Activated CD4-positive, alpha-beta T cell treated with anti-CD3 and anti-CD28 coated beads, Interleukin-2, amount 10 ng/mL, durations not matched to agents 24 days and 14 days (primary cell): ENCODE measurements around the gene SYNJ2BP. TPM values are rescaled to one million over a fixed set of nuclear protein-coding genes. Genes with fewer than 3 reads are reported as not detected.
"Not testable (repeated sequence)": the region's sequence is repeated elsewhere in the genome, so short reads cannot be mapped to it uniquely, and the experiment has no call there.

Source experiments
- DNase-seq: peaks from one replicate; pipeline ENCODE4 v3.0.0; 2022
- H3K27ac Mint-ChIP-seq: one replicate; pipeline ENCODE4 v1.8.0; 2022; ENCODE audit warnings: mild to moderate bottlenecking, mixed read lengths
- H3K27me3 Mint-ChIP-seq: one replicate; pipeline ENCODE4 v1.8.0; 2022; ENCODE audit warnings: mixed read lengths
- H3K36me3 Mint-ChIP-seq: one replicate; pipeline ENCODE4 v1.8.0; 2022; ENCODE audit warnings: low read depth, mild to moderate bottlenecking, mixed read lengths
- H3K4me1 Mint-ChIP-seq: one replicate; pipeline ENCODE4 v1.8.0; 2021; ENCODE audit warnings: mixed read lengths
- H3K4me3 Mint-ChIP-seq: one replicate; pipeline ENCODE4 v1.8.0; 2022; ENCODE audit warnings: mild to moderate bottlenecking, moderate library complexity, mixed read lengths
- H3K9me3 Mint-ChIP-seq: one replicate; pipeline ENCODE4 v1.8.0; 2021; ENCODE audit warnings: mixed read lengths
- intact Hi-C: fragments of 100-400 bp; cut with micrococcal nuclease; formaldehyde crosslinking; loops from one replicate; pipeline ENCODE4 v1.15.1; 2023
- total RNA-seq: library from RNA; stranded (reverse); gene quantifications from 2 replicates; pipeline ENCODE4 v1.2.3, GENCODE V29; 2022

SYNJ2BP gene
- total RNA-seq, 1 donor from 2014 or later, result 2.2 TPM

DNA sequence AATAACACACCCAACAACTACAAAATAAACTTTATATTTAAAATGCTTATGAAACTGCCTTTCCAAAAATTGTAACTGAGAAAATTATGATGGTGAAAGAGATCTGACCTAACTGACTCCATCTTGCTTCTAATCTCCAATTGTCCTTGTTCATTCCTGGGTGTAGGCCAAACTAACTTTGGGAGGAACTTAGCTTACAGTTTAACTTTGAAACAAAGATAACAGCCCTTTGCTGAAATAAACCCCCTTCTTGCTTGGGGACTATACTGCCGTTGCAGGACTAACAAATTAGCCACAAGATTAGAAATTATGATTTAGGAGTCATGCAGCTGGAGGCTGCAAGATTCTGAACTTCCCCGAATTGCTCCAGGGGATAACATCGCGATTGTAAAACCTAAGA, 10.7 kb downstream of the SYNJ2BP start:
- DNase-seq, intact Hi-C loops: not testable (repeated sequence)

GRCh38 chr14:70403335-70403734, 13.6 kb downstream of the SYNJ2BP start:
- H3K4me1 Mint-ChIP-seq, DNase-seq, H3K36me3 Mint-ChIP-seq, H3K27me3 Mint-ChIP-seq, H3K27ac Mint-ChIP-seq, intact Hi-C loops, H3K4me3 Mint-ChIP-seq, H3K9me3 Mint-ChIP-seq: not testable (repeated sequence)

More for the DNA sequence above, 10.7 kb downstream of the SYNJ2BP start:
- H3K27me3 Mint-ChIP-seq, H3K9me3 Mint-ChIP-seq, H3K27ac Mint-ChIP-seq, H3K4me3 Mint-ChIP-seq, H3K4me1 Mint-ChIP-seq, H3K36me3 Mint-ChIP-seq: not testable (repeated sequence)

- Mint-ChIP-seq H3K9me3 (no peaks in the 10 kb centered on the region), H3K4me3 (no peak overlapping the region), H3K27me3 (no peaks in the 10 kb centered on the region), H3K36me3 (peaks cover 2% of the 10 kb centered on the region), H3K27ac (no peak overlapping the region), H3K4me1 (no peaks in the 10 kb centered on the region)
- DNase-seq, result no peak
- intact Hi-C loops, result no loop called here
Observed at GRCh38 chr14:70401643-70402042, 15.2 kb downstream of the SYNJ2BP start.

- H3K9me3 Mint-ChIP-seq, result no peaks in the 10 kb centered on the region
- H3K4me3 Mint-ChIP-seq, result no peak overlapping the region
- intact Hi-C loops, result no loop called here
- H3K27me3 Mint-ChIP-seq, result no peaks in the 10 kb centered on the region
- H3K36me3 Mint-ChIP-seq, result peaks cover 2% of the 10 kb centered on the region
- H3K27ac Mint-ChIP-seq, result no peak overlapping the region
- no peaks in the 10 kb centered on the region for H3K4me1 Mint-ChIP-seq
- no peak for DNase-seq
Observed at GRCh38 chr14:70398706-70399431, 18.0 kb downstream of the SYNJ2BP start.

GRCh38 chr14:70398280-70398679, 18.6 kb downstream of the SYNJ2BP start:
- intact Hi-C loops, result no loop called here
- Mint-ChIP-seq H3K27me3 (no peaks in the 10 kb centered on the region), H3K27ac (no peak overlapping the region)

DNA sequence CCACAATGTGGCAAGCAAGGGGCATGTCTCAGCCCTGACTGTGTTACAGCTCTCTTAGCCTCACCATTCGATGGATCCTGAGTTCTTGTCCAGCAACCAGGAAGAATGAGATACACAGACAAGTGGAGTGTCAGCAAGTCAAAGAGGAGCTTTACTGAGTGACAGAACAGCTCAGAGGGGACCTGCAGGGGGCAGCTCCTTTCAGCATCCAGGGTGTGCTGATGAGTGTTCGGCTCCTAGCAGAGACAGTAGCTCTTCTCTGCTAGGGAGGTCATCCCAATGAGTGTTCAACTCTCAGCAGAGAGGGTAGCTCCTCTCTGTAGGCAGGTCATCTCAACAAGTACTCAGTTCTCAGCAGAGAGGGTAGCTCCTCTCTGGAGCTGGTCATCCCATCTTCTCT, 19.1 kb downstream of the SYNJ2BP start:
- H3K36me3 Mint-ChIP-seq, result peaks cover 2% of the 10 kb centered on the region
- peaks cover 7% of the 10 kb centered on the region for H3K9me3 Mint-ChIP-seq
- no peak overlapping the region for H3K4me3 Mint-ChIP-seq
- H3K4me1 Mint-ChIP-seq, result no peaks in the 10 kb centered on the region
- intact Hi-C loops, result no loop called here
- no peak overlapping the region for H3K27ac Mint-ChIP-seq
- H3K27me3 Mint-ChIP-seq, result no peaks in the 10 kb centered on the region
- no peak for DNase-seq

More at GRCh38 chr14:70398280-70398679, 18.6 kb downstream of the SYNJ2BP start:
- Mint-ChIP-seq H3K36me3 (peaks cover 2% of the 10 kb centered on the region), H3K4me1 (no peaks in the 10 kb centered on the region), H3K9me3 (peaks cover 3% of the 10 kb centered on the region), H3K4me3 (no peak overlapping the region)
- DNase-seq, result no peak

DNA sequence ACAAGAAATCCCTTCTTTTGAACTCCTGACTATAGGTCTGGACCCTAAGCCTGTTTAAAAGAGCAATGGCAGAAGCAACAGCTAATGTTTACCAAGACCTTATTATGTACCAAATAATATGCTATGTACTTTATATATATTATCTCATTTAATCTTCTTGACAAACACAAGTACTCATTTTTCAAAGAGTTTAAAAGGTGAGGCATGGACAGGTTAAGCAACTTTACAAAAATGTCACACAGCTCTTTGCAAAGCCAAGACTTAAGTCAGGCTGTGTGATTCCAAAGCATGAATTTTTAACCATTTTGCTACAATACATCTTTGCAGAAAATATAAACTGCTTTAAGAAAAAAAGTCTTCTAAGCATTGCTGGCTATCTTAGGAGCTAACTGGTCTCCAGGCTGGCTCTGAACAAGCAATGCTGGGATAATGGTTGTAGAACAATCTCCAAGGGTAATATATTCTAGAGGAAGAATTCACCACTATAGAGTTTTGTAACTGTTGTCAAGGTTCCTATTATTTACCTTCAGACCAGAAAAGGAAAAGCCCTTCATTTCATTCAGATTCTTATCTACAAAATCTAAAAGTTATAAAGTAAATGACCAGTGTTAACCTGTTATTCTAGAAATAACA, 22.1 kb downstream of the SYNJ2BP start:
- Mint-ChIP-seq H3K9me3 (peaks cover 7% of the 10 kb centered on the region), H3K36me3 (peaks cover 2% of the 10 kb centered on the region), H3K4me1 (no peaks in the 10 kb centered on the region), H3K4me3 (no peak overlapping the region), H3K27me3 (no peaks in the 10 kb centered on the region), H3K27ac (no peak overlapping the region)
- DNase-seq, result no peak
- intact Hi-C loops, result no loop called here

GRCh38 chr14:70392676-70393075, 24.2 kb downstream of the SYNJ2BP start:
- H3K27ac Mint-ChIP-seq, result no peak overlapping the region
- no peak overlapping the region for H3K4me3 Mint-ChIP-seq
- H3K36me3 Mint-ChIP-seq, result peaks cover 2% of the 10 kb centered on the region
- H3K4me1 Mint-ChIP-seq, result no peaks in the 10 kb centered on the region
- peaks cover 7% of the 10 kb centered on the region for H3K9me3 Mint-ChIP-seq
- no peaks in the 10 kb centered on the region for H3K27me3 Mint-ChIP-seq
- DNase-seq, result no peak
- intact Hi-C loops, result no loop called here

GRCh38 chr14:70391493-70392391, 25.1 kb downstream of the SYNJ2BP start:
- Mint-ChIP-seq H3K4me3 (no peak overlapping the region), H3K27ac (no peak overlapping the region), H3K36me3 (no peaks in the 10 kb centered on the region), H3K4me1 (no peaks in the 10 kb centered on the region), H3K9me3 (peaks cover 7% of the 10 kb centered on the region), H3K27me3 (no peaks in the 10 kb centered on the region)
- DNase-seq, result no peak
- intact Hi-C loops, result no loop called here

DNA sequence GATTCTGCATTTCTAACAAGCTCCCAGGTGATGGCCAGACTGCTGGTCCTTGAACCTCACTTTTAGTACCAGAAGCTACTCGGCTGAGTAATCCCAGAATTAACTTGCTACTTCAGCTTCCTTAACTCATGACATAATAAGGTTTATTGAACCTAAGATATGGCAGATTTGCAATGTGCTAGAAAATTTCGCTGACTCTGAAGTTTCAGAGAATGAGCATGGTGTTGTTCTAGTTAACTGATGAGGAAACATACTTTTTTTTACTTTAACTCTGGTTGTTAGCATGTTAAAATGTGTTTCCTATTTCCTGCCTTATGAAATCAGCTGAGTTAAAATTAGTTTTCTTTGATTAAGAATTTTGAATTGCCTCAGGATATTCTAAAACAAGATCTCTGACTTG, 34.4 kb downstream of the SYNJ2BP start:
- Mint-ChIP-seq H3K27ac (no peak overlapping the region), H3K36me3 (peaks cover 4% of the 10 kb centered on the region), H3K4me3 (no peak overlapping the region), H3K9me3 (no peaks in the 10 kb centered on the region), H3K4me1 (no peaks in the 10 kb centered on the region), H3K27me3 (no peaks in the 10 kb centered on the region)
- DNase-seq, result no peak
- intact Hi-C loops, result no loop called here

GRCh38 chr14:70380824-70381223, 36.1 kb downstream of the SYNJ2BP start:
- Mint-ChIP-seq H3K4me3 (no peak overlapping the region), H3K27ac (no peak overlapping the region), H3K27me3 (no peaks in the 10 kb centered on the region), H3K9me3 (no peaks in the 10 kb centered on the region), H3K36me3 (peaks cover 4% of the 10 kb centered on the region), H3K4me1 (no peaks in the 10 kb centered on the region)
- intact Hi-C loops, result no loop called here
- DNase-seq, result no peak

- Mint-ChIP-seq H3K4me3 (no peak overlapping the region), H3K36me3 (peaks cover 4% of the 10 kb centered on the region), H3K27ac (no peak overlapping the region), H3K9me3 (no peaks in the 10 kb centered on the region), H3K27me3 (no peaks in the 10 kb centered on the region), H3K4me1 (no peaks in the 10 kb centered on the region)
- intact Hi-C loops, result no loop called here
- DNase-seq, result no peak
Observed at GRCh38 chr14:70378696-70379095, 38.2 kb downstream of the SYNJ2BP start.
